SH-SY5Y (cell line): ENCODE data around the gene RNASE1.

Source experiments
- GATA2 ChIP-seq: IDR thresholded peaks from 2 replicates; pipeline ENCODE4 v1.6.1; 2011; ENCODE audit warnings: mild to moderate bottlenecking, low read depth, low read length
- GATA3 ChIP-seq: IDR thresholded peaks from 2 replicates; pipeline ENCODE4 v1.6.1; 2011; ENCODE audit warnings: low read depth, mild to moderate bottlenecking, low read length, moderate library complexity

Gene RNASE1

GRCh38 chr14:20791187-20791586 is 11.5 kb downstream of the RNASE1 start:
- no peak for TF ChIP-seq GATA3
- no peak for TF ChIP-seq GATA2

- TF ChIP-seq GATA2 = no peak
- no peak for TF ChIP-seq GATA3
Observed at GRCh38 chr14:20790464-20791116, 12.1 kb downstream of the RNASE1 start.

- TF ChIP-seq GATA3 (no peak), GATA2 (no peak)
Observed at GRCh38 chr14:20789230-20789813, 13.3 kb downstream of the RNASE1 start.

- TF ChIP-seq GATA3 (no peak), GATA2 (no peak)
Observed at GRCh38 chr14:20787025-20787424, 15.6 kb downstream of the RNASE1 start.

GRCh38 chr14:20782280-20782890 is 20.3 kb downstream of the RNASE1 start:
- TF ChIP-seq GATA2 (no peak), GATA3 (no peak)

GRCh38 chr14:20781803-20782202 is 20.8 kb downstream of the RNASE1 start:
- no peak for TF ChIP-seq GATA2

- TF ChIP-seq GATA3 (no peak), GATA2 (no peak)
Observed at GRCh38 chr14:20775901-20776300, 26.7 kb downstream of the RNASE1 start.

- no peak for TF ChIP-seq GATA3
- no peak for TF ChIP-seq GATA2
Observed at GRCh38 chr14:20775043-20775442, 27.6 kb downstream of the RNASE1 start.

- TF ChIP-seq GATA3 (no peak), GATA2 (no peak)
Observed at GRCh38 chr14:20774258-20774824, 28.3 kb downstream of the RNASE1 start.

GRCh38 chr14:20772650-20773049 is 30.0 kb downstream of the RNASE1 start:
- TF ChIP-seq GATA3 (no peak), GATA2 (no peak)

GRCh38 chr14:20769421-20769820 is 33.2 kb downstream of the RNASE1 start:
- TF ChIP-seq GATA2 (no peak), GATA3 (no peak)

GRCh38 chr14:20768593-20768892 is 34.1 kb downstream of the RNASE1 start:
- TF ChIP-seq GATA3 (no peak), GATA2 (no peak)

- TF ChIP-seq GATA2 = no peak
- TF ChIP-seq GATA3 = no peak
Observed at GRCh38 chr14:20760950-20761349, 41.7 kb downstream of the RNASE1 start.

- TF ChIP-seq GATA2 = no peak
- TF ChIP-seq GATA3 = no peak
Observed at GRCh38 chr14:20757965-20758364, 44.7 kb downstream of the RNASE1 start.

GRCh38 chr14:20755037-20755436 is 47.6 kb downstream of the RNASE1 start:
- TF ChIP-seq GATA2 (no peak), GATA3 (no peak)
